ENCODE measurements around the gene UNC119.

GRCh38 chr17:28530250-28530649 is 22.2 kb downstream of the UNC119 start:
- TF ChIP-seq CTCF (conservative IDR thresholded peaks at IDR 0.05; ENCODE audit: low read length) (no peak), EZH2phosphoT487 (IDR thresholded peaks at IDR 0.05; ENCODE audit: borderline replicate concordance, low read depth, low read length) (no peak)

Measured in OCI-LY7 (cell line).